NCI-H2171 treated with DMSO at 0.1 percent for 48 hours (cell line): ENCODE results near the gene BPIFB6.
A peak's percentile ranks its signal among the peaks of the same experiment; 100 is the strongest.

Experiments
- DNase-seq: peaks from one replicate; lab custom pipeline; 2025; lab: John Stamatoyannopoulos, UW

The BPIFB6 gene

GRCh38 chr20:33031531-33031930 lies at the start of gene BPIFB6:
BPIFB6 (plus strand) TSS chr20:33031648; CDS start chr20:33031648, 0 bp downstream.
- DNase-seq, result no peak

GRCh38 chr20:32982617-32983458 lies 48.6 kb upstream of the BPIFB6 start:
- peak; percentile 28 for DNase-seq

- no peak for DNase-seq
These were observed 47.9 kb upstream of the BPIFB6 start for GRCh38 chr20:32983459-32984112.

- DNase-seq, result no peak
These were observed 47.3 kb upstream of the BPIFB6 start for GRCh38 chr20:32984196-32984595.

- no peak for DNase-seq
These were observed 46.7 kb upstream of the BPIFB6 start for GRCh38 chr20:32984631-32985354.

GRCh38 chr20:32985596-32985995 lies 45.9 kb upstream of the BPIFB6 start:
- no peak for DNase-seq

- DNase-seq, result no peak
These were observed 45.0 kb upstream of the BPIFB6 start for GRCh38 chr20:32986331-32986966.

GRCh38 chr20:32987044-32987825 lies 44.2 kb upstream of the BPIFB6 start:
- no peak for DNase-seq

GRCh38 chr20:32988008-32988407 lies 43.4 kb upstream of the BPIFB6 start:
- no peak for DNase-seq

GRCh38 chr20:32989507-32990283 lies 41.8 kb upstream of the BPIFB6 start:
- DNase-seq, result no peak

GRCh38 chr20:32990426-32990825 lies 41.0 kb upstream of the BPIFB6 start:
- DNase-seq, result peak; percentile 42

- DNase-seq, result no peak
These were observed 40.1 kb upstream of the BPIFB6 start for GRCh38 chr20:32991383-32991782.

- no peak for DNase-seq
These were observed 39.4 kb upstream of the BPIFB6 start for GRCh38 chr20:32991792-32992641.

GRCh38 chr20:32993496-32994050 lies 37.9 kb upstream of the BPIFB6 start:
- DNase-seq, result no peak

GRCh38 chr20:32995802-32996201 lies 35.6 kb upstream of the BPIFB6 start:
- no peak for DNase-seq

GRCh38 chr20:32997431-32997830 lies 34.0 kb upstream of the BPIFB6 start:
- no peak for DNase-seq

GRCh38 chr20:32999603-33000250 lies 31.7 kb upstream of the BPIFB6 start:
- no peak for DNase-seq

- no peak for DNase-seq
These were observed 30.5 kb upstream of the BPIFB6 start for GRCh38 chr20:33000802-33001466.
